NCI-H345 (cell line): Measurements from ENCODE around the gene AFAP1.

Experiments
- DNase-seq: peaks from one replicate; lab custom pipeline; 2025; lab: John Stamatoyannopoulos, UW

Gene AFAP1

DNA sequence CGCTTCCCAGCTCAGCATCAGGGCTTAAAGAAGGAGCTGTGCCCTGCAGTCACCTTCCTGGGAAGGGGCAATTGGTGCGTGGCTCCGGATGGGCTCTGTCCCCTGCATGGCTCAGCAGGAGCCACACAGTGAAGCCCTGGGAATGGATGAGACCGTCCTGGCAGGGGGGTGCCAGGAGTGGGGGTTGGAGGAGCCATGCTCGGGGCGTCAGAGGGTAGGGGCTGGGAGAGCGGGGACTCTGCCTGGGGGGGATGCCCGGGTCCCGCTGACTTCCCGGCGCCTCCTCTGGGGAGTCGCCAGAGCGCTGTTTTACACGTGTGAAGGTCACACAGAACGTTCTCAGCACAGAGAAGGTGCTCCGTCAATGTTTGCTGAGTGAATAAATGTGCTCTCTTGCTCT, 184.1 kb downstream of the AFAP1 start:
- DNase-seq: no peak

DNA sequence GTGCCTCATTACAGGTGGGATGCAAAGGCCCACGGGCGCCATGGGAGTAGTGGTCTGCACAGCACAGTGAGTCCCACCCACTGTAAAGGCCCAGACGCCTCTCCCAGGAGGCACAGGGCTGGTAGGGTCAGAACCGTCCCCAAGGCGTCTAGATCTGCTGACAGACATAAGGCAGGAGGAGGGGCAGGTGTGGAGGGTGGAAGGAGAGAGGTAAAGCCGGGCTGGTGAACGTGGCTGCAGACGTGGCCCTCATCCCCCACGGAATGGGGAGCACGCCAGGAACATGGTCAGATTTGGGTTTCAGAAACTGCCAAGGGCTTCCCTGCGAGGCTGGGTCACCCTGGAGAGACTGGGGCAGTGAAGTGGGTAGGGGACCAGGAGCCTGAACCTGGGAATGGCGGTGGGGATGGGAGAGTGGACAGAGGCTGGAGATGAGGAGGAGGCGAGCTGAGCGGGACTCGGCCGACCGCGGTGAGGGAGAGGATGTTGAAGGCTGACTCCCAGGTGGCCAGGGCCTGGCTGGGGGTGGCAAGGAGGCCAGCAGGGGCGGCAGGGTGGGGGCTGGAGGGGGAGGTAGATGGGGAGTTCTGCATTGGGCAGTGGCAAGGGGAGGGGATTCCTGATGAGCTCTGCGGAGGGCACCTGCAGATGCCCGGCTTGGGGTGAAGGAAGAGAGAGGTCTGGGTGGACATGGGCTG, 184.9 kb downstream of the AFAP1 start:
- no peak for DNase-seq

DNA sequence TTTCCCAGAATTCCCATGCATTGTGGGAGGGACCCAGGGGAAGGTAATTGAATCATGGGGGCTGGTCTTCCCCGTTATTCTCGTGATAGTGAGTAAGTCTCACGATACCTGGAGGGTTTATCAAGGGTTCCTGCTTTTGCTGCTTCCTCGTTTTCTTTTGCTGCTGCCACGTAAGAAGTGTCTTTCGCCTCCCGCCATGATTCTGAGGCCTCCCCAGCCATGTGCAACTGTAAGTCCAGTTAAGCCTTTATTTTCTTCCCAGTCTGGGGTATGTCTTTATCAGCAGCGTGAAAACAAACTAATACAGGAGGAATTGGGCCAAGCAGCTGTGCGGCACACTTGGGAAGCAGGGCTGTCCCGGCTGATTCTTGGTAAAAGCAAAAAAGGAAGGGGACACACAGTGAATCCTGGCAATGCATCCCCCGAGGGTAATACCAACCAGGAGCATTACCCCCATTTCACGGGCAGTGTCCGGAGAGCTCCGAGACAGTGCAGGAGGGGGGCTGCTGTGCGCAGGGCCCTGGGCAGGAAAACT, 185.7 kb downstream of the AFAP1 start:
- no peak for DNase-seq

DNA sequence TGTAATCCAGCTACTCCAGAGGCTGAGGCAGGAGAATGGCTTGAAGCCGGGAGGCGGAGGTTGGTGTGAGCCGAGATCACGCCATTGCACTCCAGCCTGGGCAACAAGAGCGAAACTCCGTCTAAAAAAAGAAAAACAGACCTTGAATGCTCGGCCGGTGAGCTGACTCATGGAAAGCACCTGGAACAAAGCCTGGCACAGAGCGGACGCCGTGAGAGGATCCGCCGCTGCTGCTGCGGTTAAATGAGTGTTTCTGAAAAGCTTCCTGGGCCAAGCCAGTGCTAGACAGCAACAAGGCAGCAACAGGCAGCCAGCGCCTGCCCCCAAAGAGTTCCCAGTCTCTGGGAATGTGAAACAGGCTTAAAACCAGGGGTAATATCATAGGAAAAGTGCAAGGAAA, 186.4 kb downstream of the AFAP1 start:
- no peak for DNase-seq

DNA sequence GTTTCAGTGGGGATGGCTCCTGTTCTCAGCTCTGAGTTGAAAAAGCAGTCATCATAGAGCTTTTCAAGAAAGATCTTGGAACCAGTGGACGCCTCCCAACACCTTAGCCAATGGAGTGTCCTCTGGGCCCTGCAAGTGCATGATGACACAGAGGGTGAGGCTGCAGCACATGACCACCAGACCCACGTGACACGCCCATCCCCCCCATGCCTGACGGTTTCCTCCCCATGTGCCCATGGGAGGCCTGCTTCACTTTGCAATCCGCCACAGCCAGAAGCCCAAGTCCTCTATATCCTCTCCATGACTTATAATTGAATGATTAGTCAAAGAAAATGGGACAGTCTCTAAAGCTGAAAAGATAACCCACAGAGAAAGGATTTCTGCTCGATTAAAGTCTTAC, 187.0 kb downstream of the AFAP1 start:
- no peak for DNase-seq

DNA sequence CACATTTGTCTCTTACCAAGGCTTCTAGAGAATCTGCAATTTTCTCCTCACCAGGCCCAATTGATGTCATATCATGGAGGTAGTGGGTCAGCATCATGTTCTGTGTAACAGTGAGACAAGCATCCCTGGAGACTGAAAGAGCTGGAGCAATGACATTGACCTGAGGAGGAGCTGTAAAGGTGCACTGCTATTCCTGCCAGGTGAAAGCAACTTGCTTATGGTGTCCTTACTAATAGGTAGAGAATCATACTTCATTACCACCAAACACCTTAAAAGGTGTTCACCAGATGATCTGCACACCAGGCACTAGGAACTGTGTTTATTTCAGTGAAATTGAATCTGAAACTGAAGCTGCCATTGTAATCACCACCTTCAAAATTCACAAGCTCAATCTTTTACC, 188.7 kb downstream of the AFAP1 start:
- no peak for DNase-seq

DNA sequence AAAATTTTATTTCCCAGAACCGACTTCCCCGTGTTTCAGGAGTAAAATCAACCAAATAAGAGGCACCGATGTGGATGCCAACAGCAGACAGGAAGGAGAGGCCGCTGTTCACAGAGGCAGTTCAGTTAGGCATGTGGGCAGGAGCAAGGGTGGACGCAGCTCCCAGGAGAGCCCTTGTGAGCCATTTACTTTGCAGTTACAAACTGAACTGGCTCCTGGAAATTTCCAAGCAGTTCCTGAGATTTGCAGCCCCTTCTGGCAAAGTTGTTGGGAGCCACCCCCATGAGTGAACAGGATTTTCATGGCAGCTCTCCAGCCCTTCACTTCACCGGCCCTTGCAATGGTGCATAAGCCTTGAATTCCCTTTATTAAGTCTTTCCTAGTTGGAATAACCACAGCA, 189.1 kb downstream of the AFAP1 start:
- no peak for DNase-seq

DNA sequence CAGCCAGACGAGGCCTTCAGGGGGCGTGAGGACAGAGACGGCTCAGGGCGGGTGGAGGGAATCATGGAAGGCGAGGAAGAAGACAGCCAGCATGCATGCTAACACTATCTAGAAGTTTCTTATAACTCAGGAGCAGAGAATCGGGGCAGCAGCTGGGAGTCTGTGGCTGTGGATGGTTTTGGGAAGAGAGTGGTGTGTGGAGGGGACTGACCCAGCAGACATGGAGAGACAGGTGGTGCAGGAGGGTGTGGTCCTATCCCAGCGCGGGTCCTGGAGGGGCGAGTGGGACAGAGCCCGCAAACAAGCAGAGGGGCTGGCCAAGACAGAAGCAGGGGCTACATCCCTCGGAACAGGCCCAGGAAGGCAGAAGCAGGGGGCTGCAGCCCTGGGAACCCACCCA, 192.1 kb downstream of the AFAP1 start:
- no peak for DNase-seq

DNA sequence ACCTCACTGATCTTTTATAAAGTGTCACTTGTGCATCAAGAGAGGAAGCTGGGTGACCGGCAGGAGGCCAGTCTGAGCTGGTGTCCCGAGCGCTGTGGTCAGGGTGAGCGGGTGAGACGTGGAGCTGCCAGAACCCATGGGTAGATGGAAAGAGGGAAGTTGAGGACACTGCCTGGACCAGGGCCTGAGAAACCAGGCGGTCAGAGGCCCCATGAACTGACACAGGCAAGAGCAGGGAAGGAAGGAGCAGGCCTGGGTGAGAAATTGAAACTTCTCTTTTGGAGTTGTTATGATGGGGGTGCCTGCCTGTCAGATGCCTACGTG, 192.6 kb downstream of the AFAP1 start:
- no peak for DNase-seq

DNA sequence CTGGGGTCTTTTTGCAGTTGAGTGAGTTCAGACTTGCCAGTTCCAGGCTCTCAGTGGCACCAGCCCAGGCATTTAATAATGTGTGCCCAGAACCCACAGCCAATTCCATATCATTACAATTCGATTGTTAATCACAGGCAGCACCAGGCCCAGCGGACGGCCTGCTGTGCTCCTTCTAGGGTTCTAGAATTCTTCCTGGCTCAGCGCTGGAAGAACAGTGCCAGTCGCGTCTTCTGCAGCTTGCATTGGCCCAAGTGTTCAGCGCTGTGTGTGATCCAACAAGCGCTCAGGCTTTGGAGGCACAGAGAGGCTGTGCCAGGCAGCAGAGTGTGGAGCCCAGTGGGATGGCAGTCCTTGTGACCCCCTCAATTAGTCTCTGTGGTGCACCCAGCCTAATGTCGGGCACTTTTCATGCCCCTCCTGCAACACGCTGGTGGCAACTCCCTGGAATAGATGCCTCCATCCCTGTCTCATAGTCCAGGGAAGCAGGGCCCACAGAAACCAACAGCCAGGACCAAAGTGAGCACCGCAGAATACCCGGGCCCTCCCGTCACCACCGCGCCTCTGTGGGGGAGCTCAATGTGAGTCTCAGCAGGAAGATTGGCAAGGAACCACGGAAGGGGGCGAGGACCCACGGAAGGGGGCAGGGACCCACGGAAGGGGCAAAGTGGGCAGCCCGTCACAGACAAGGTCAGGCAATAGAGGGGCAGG, 193.2 kb downstream of the AFAP1 start:
- no peak for DNase-seq

DNA sequence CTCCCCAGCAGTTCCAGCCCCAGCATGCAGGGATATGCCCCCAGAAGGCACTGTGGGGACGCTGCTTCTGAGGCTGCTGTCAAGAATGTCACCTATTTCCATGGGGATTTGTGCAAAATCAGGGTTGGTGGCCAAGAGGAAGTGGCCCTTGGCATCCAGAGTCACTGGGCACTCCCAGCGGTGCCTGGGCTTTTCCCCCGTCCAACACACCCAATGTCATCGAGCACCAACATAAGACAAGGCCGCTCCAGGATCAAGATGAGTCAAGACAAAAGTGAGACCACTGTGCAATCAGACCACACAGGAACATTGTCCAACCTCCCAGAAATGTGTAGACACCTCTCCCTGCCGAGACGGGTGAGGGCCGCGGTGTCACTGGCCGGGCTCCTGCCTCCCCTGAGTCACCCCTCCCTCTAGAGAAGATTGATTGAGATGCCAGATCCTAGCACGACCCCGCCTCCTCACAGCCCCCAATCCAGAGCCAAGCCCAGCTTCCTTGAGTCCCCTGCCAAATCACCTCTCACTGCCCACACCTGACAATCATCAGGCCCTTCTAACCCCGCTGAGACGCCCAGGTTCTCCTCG, 194.3 kb downstream of the AFAP1 start:
- DNase-seq: no peak

DNA sequence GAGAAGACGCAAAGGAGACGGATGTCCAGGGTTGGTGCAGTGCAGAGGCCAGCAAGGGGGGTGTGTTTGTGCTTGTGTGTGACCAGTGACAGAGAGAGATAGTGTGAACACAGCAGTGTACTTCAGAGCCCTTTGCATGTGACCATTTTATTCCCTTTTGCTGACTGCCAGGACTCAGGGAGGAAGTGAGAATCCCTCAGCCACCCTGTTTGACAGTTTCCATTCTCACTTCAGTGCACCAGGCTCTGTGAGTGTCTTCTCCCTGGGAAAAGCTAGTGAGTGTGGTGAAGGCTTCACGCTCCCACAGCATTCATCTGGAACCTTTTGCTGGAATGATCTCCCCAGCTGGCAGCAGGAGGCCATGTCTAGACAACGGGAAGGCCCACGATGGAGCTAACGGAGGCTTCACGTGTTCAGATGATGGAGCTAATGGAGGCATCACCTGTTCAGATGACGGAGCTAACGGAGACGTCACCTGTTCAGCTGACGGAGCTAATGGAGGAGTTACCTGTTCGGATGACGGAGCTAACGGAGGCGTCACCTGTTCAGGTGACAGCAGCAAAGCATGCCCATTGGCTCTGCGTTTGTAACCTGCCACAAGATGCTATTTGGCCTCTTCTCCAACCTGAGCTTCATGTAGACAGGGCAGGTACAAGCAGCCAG, 195.4 kb downstream of the AFAP1 start:
- DNase-seq: no peak

DNA sequence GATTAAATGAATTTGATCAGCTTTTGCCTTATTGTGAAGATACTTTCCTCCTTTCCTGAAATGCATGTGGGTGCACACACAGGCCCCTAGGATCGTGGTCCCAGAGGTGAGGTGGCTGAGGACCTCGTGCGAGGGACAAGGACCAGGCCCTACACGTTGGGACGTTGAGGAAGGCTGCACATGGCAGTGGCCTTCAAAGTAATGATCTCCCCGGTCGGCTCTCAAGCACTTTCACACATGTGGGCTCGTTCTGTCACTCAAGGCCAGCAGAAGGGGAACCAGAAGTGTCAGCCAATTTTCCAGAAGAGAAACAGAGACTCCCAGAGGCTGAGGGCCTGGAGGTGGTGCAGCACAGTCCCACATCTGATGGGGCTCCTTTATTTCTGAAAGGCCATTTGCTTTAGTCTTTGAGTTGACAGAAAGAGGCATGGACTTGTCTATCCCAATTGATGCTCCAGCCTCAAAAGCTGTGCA, 196.8 kb downstream of the AFAP1 start:
- DNase-seq: no peak

DNA sequence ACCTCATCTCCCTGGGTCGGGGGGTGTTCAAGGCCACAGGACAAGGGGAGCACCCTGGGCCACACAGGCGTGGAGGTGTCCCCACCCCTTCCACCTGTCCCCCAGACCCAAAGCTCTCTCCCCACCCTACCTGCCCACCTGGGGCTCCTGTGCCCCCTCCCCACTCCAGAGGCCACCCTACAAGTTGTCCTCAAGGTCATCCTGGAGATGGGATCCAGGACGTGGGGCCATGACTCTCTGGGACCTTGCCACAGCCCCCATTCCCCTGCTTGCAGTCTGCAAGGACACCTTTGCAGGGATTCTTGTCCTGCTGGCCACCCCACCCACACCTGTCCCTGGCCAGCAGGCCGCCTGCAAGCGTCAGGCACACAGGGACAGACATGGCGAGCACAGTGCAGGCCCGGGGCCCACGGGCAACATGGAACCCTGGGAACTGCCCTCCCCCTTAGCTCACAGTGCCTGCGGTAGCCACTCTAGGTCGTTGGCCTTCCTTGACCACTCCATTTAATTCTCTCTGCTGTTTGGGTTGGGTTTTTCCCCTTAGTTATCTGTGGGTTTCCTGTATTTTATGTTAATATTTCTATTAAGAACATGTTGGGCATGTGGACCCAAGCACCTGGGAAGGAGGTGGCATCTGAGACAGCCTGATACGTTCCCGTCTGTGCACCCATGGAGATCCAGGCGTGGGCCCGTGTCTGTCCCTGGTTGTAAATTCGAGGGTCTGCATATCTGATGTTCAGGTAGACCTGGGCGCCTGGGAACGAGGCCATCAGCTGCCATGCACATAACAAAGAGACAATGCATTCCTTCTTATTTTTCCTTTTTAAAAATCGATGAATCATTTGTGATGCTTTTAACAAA, 197.5 kb downstream of the AFAP1 start:
- DNase-seq: no peak

DNA sequence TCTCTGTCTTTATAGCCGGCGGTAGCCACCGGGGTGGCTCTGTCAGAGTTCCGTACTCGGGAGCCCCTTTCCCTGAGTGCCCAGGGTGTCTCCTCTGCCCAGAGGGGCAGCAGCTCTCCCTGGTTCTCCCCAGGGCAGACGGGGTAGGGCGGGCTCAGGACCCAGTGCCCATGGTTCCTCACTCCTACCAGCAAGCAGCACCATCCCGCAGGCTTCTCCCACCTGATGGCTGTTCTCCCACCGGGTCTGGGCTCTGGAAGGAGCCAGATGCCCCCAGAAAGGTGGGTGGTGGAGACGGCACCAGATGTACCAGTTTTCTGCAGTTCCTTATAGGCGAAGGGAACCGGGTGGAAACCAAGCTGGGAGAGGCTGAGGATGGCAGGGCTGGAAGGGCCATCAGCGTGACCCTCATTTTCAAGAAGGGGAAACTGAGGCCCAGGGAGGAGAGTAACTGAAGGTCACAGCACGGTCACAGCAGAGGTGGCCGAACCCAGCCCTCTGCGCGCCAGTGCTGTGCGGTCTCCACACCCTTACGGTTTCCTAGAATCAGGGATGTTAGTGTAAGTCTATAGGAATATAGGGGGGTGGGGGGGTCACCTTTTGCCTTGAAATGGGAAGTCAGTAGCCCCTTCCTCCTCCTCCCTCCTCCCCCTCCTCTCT, 198.7 kb downstream of the AFAP1 start:
- no peak for DNase-seq

DNA sequence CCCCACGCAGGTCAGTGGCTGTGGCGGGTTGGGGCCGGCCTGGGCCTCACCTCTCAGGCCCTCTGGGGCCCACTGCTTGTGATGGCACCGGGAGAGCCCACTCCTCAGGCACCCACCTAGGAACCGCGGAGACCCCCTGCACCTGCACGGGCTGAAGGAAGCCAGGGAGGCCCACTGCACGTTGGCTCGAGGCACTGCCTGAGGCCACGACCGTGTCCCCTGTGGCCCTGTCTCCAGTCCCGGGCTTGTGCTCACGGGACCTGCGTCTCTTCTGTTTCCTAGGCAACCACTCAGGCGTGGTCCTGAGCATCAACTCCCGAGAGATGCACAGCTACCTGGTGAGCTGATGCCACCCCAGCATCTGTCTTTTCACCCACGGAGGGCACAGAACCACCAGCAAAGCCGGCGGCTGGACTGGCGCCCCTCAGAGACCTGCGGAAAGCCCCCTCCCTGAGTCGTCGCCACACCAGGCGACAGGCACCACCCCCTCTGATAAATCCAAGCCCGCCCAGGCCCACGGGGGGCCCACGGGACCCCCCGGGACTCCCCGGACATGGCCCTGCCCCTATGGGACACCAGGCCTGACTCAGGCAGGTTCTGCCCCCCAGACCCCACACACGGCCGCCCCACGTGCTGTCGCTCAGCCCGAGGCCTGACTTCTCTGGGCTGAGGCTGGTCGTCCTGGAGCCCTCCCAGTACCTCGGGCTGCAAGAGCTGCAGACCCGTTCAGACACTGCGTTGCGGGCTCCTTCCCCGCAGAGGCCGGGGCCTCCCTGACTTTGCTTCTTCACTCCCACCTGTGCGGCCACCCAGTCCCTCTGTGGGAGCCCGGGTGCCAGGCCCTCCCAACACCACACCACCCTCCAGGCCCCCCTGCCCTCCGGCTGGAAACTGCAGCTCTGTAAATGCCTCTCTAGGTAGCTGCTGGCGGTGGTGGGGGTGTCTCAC, 199.5 kb downstream of the AFAP1 start:
- no peak for DNase-seq

DNA sequence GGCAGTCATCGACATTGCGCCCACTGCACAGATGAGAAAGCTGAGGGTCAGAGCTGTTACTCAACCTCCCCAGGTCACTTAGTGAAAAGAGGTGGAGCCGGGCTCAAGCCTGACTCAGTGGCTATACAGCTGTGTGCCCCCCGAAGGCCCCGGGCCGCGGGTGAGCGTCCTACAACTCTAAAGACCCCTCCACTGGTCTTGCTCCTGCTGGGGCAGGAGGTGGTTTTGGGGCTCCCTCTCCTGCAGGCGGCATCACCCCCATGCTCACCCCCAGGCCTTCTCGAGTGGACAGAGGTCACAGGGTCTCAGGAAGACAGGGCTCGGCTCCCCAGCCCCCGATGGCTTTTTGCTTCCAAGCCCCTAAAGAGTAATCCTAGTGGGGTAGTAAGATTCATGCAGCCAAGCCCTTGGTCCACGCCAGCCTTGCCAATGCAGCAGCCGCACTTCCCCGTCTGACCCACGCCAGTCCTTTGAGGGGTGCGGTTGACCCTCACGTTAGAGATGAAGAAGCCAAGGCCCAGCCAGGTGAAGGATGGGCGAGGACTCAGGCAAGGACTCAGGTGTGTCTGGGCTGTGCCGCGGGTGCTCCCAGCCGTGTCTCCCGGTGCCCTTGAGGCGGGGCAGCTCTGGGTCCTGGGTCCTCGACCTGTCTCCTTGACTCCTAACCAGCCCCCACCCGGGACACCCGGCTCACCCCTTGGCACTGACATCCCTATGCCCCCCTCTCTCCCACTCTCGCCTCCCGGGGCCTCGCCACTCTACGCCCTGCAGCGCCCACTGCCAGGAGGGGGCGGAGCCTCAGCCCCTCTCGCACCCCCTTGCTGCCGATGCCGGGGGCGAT, 200.4 kb downstream of the AFAP1 start:
- DNase-seq: no peak

DNA sequence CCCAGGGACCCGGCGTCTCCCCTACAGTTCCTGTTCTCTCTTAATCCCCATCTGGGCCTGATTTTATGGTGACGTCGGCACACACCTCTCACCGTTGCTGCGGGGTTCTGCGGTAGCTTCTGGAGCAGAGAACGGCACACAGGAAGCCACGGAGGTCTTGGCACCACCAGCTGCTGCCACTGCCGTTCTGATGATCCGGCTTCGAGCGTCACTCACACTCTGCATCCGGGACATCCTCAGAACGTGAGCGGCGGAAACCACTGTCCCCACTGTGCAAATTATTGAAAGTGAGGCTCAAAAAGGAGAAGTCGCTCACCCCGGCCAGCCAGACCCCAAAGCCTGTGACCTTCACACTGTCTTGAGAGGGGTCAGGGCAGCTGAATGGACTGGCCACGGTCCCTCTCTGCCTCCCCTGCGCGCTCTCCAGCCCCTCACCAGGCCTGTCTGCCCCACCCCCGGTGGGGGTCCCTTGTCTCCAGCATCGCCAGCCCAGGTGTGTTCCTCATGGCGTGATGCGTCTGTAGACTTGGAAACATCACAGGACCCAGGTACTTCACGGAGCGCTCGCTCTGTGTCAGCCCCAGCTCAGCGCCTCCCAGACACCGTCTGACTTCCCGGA, 201.1 kb downstream of the AFAP1 start:
- no peak for DNase-seq
